Muscle layer of colon (tissue), 2 donors: Measurements from ENCODE around the gene PCSK6.

Experiments used
- H3K27ac ChIP-seq: one replicate; pipeline ENCODE4 v1.7.0; 2013; ENCODE audit warnings: low read depth, mild to moderate bottlenecking, low read length, moderate library complexity
- H3K27me3 ChIP-seq, 2 donors: one replicate each; pipeline ENCODE4 v1.7.0; 2013; ENCODE audit warnings: low read length in 2 of 2, mild to moderate bottlenecking in 2 of 2; ENCODE audit not compliant: insufficient read depth in 2 of 2, control insufficient read depth in 1 of 2
- H3K36me3 ChIP-seq: one replicate; pipeline ENCODE4 v1.7.0; 2013; ENCODE audit warnings: mild to moderate bottlenecking, low read length; ENCODE audit not compliant: insufficient read depth
- H3K4me1 ChIP-seq: one replicate; pipeline ENCODE4 v1.7.0; 2013; ENCODE audit warnings: mild to moderate bottlenecking, low read length; ENCODE audit not compliant: insufficient read depth
- H3K4me3 ChIP-seq, 2 donors: one replicate each; pipeline ENCODE4 v1.7.0; 2013; ENCODE audit warnings: low read length in 2 of 2, low read depth in 1 of 2, mild to moderate bottlenecking in 1 of 2, moderate library complexity in 1 of 2
- H3K9ac ChIP-seq: one replicate; pipeline ENCODE4 v1.7.0; 2013; ENCODE audit warnings: low read length
- H3K9me3 ChIP-seq: one replicate; pipeline ENCODE4 v1.7.0; 2013; ENCODE audit warnings: mild to moderate bottlenecking, low read length
- donor health status: abdominal sarcoma.
- donor health status: Adenocarcinoma of cecum.

Gene PCSK6

GRCh38 chr15:101496198-101496986 lies 6.9 kb upstream of the PCSK6 start:
- Histone ChIP-seq H3K9ac (no peak overlapping the region), H3K9me3 (no peaks in the 10 kb centered on the region), H3K27me3 (peaks cover 0 to 16% of the 10 kb centered on the region in 2 donors), H3K4me1 (peaks cover 22% of the 10 kb centered on the region), H3K27ac (no peak overlapping the region), H3K36me3 (no peaks in the 10 kb centered on the region), H3K4me3 (no peak overlapping the region)

- no peak overlapping the region for H3K27ac ChIP-seq
- H3K36me3 ChIP-seq: no peaks in the 10 kb centered on the region
- H3K4me1 ChIP-seq: peaks cover 13% of the 10 kb centered on the region
- no peak overlapping the region for H3K9ac ChIP-seq
- no peaks in the 10 kb centered on the region for H3K9me3 ChIP-seq
- H3K27me3 ChIP-seq: peaks cover 0 to 16% of the 10 kb centered on the region in 2 donors
- no peak overlapping the region for H3K4me3 ChIP-seq
Observed at GRCh38 chr15:101495334-101496197, 6.1 kb upstream of the PCSK6 start.

GRCh38 chr15:101494251-101494796 lies 4.8 kb upstream of the PCSK6 start:
- Histone ChIP-seq H3K9ac (no peak overlapping the region), H3K27ac (no peak overlapping the region), H3K27me3 (peaks cover 0 to 16% of the 10 kb centered on the region in 2 donors), H3K36me3 (no peaks in the 10 kb centered on the region), H3K4me3 (no peak overlapping the region), H3K4me1 (peaks cover under 1% of the 10 kb centered on the region), H3K9me3 (no peaks in the 10 kb centered on the region)

GRCh38 chr15:101492766-101493692 lies 3.5 kb upstream of the PCSK6 start:
- no peaks in the 10 kb centered on the region for H3K4me1 ChIP-seq
- H3K27ac ChIP-seq: no peak overlapping the region
- H3K9me3 ChIP-seq: no peaks in the 10 kb centered on the region
- H3K27me3 ChIP-seq: peaks cover 0 to 23% of the 10 kb centered on the region in 2 donors
- no peaks in the 10 kb centered on the region for H3K36me3 ChIP-seq
- H3K9ac ChIP-seq: no peak overlapping the region
- H3K4me3 ChIP-seq: no peak overlapping the region

GRCh38 chr15:101491734-101492640 lies 2.5 kb upstream of the PCSK6 start:
- no peak overlapping the region for H3K27ac ChIP-seq
- no peaks in the 10 kb centered on the region for H3K36me3 ChIP-seq
- H3K27me3 ChIP-seq: peaks cover 0 to 24% of the 10 kb centered on the region in 2 donors
- H3K9ac ChIP-seq: no peak overlapping the region
- no peak overlapping the region for H3K4me3 ChIP-seq
- no peaks in the 10 kb centered on the region for H3K9me3 ChIP-seq
- H3K4me1 ChIP-seq: no peaks in the 10 kb centered on the region

- no peaks in the 10 kb centered on the region for H3K4me1 ChIP-seq
- H3K27me3 ChIP-seq: peaks cover 4 to 19% of the 10 kb centered on the region in 2 donors
- no peak overlapping the region for H3K27ac ChIP-seq
Observed at GRCh38 chr15:101490922-101491733, 1.6 kb upstream of the PCSK6 start.

GRCh38 chr15:101490408-101490891 lies 943 bp upstream of the PCSK6 start:
- no peaks in the 10 kb centered on the region for H3K9me3 ChIP-seq
- H3K4me3 ChIP-seq: no peak overlapping the region
- H3K9ac ChIP-seq: no peak overlapping the region
- no peak overlapping the region for H3K27ac ChIP-seq
- peaks cover 4 to 14% of the 10 kb centered on the region in 2 donors for H3K27me3 ChIP-seq
- no peaks in the 10 kb centered on the region for H3K36me3 ChIP-seq
- no peaks in the 10 kb centered on the region for H3K4me1 ChIP-seq

More at GRCh38 chr15:101490922-101491733, 1.6 kb upstream of the PCSK6 start:
- no peak overlapping the region for H3K4me3 ChIP-seq
- H3K9me3 ChIP-seq: no peaks in the 10 kb centered on the region
- no peak overlapping the region for H3K9ac ChIP-seq
- no peaks in the 10 kb centered on the region for H3K36me3 ChIP-seq

- no peak overlapping the region for H3K27ac ChIP-seq
- no peaks in the 10 kb centered on the region for H3K9me3 ChIP-seq
- no peaks in the 10 kb centered on the region for H3K4me1 ChIP-seq
- H3K4me3 ChIP-seq: no peak overlapping the region
- H3K36me3 ChIP-seq: no peaks in the 10 kb centered on the region
- peaks cover 4 to 8% of the 10 kb centered on the region in 2 donors for H3K27me3 ChIP-seq
- no peak overlapping the region for H3K9ac ChIP-seq
Observed at GRCh38 chr15:101489237-101489598, 289 bp downstream of the PCSK6 start.

- no peaks in the 10 kb centered on the region for H3K4me1 ChIP-seq
- H3K9me3 ChIP-seq: no peaks in the 10 kb centered on the region
- no peak overlapping the region for H3K9ac ChIP-seq
- H3K36me3 ChIP-seq: no peaks in the 10 kb centered on the region
- no peak overlapping the region for H3K4me3 ChIP-seq
- no peak overlapping the region for H3K27ac ChIP-seq
- peaks cover 4 to 8% of the 10 kb centered on the region in 2 donors for H3K27me3 ChIP-seq
Observed at GRCh38 chr15:101488300-101489164, 975 bp downstream of the PCSK6 start.
